ENCODE results near the gene TTLL1.

GRCh38 chr22:42990131-42990838 is 98.9 kb downstream of the TTLL1 start:
- TF ChIP-seq CTCF (IDR thresholded peaks at IDR 0.05) (no peak), POLR2AphosphoS5 (IDR thresholded peaks at IDR 0.05; ENCODE audit: low read depth, low read length) (no peak), REST (IDR thresholded peaks at IDR 0.05; ENCODE audit: insufficient read depth in 1 of 2, low read depth in 2 of 2, low read length in 1 of 2) (no peak), SIN3A (IDR thresholded peaks at IDR 0.05; ENCODE audit: borderline replicate concordance, insufficient read depth, low read depth, low read length) (no peak)

Data from Panc1 (cell line).